HG03175 (cell line): ENCODE results near the gene KRTAP1-5.
"Not testable (repeated sequence)": the region's sequence is repeated elsewhere in the genome, so short reads cannot be mapped to it uniquely, and the experiment has no call there.

Experiments used
- ATAC-seq: cut with Tn5 transposase; IDR thresholded peaks from one replicate; pipeline ENCODE4 v1.9.1; 2021; ENCODE audit warnings: mild to moderate bottlenecking, moderate library complexity; ENCODE audit not compliant: unreplicated experiment

Gene KRTAP1-5

GRCh38 chr17:41049110-41049509 lies 22.1 kb upstream of the KRTAP1-5 start:
- ATAC-seq: peak; percentile 55

GRCh38 chr17:41048441-41048840 lies 21.4 kb upstream of the KRTAP1-5 start:
- ATAC-seq: no peak

GRCh38 chr17:41046735-41047465 lies 19.9 kb upstream of the KRTAP1-5 start, which contains the start of gene KRTAP2-1:
Gene KRTAP2-1 (minus strand): TSS chr17:41047316. CDS start chr17:41047267, 49 bp downstream.
- not testable (repeated sequence) for ATAC-seq

DNA sequence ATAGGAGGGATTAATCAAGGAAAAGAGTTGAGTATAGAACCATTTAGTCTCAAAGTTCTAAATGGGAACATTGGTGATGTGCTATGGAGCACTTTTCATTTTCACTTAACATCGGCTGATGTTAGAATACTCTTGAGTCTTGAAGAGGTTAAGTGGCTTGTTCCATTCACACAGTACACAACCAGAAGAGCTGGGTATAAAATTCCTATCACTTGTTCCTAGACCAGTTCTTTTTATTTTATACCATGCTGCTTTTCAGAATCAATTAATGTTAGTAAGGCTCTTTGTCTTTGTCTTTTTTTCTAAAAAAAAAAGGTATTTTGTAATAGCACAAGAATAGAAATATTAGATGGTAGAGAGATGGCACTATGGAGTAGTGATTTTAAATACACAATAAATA lies 15.9 kb upstream of the KRTAP1-5 start:
- ATAC-seq: no peak

GRCh38 chr17:41040783-41041571 lies 14.0 kb upstream of the KRTAP1-5 start, which contains the start of gene KRTAP1-1:
Gene KRTAP1-1 (minus strand): TSS chr17:41041450. CDS start chr17:41041397, 53 bp downstream.
- ATAC-seq: not testable (repeated sequence)

- ATAC-seq: no peak
These were observed 10.9 kb upstream of the KRTAP1-5 start for GRCh38 chr17:41037853-41038350.

DNA sequence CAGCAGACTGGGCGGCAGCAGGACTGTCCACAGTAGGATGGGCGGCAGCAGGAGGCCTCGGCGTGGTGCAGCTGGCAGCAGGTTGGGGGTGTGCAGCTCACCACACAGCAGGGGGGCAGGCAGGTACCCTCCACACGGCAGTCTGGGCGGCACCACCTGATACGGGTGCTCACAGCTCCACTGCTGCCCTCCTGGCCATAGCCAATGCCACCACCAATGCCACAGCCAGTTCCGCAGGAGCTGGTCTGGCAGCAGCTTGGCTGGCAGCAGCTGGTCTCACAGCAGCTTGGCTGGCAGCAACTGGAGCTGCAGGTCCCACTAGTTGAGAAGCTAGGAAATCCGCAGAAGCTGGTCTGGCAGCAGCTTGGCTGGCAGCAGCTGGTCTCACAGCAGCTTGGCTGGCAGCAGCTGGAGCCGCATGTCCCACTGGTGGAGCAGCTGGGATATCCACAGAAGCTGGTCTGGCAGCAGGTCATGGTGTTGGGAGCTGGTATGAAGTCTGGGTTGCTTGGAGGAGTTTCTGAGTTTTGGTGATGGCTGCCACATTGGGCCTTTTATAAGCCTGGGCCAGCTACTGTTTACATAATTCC lies 7.4 kb upstream of the KRTAP1-5 start, which contains the start of gene KRTAP1-3:
KRTAP1-3 (minus strand) TSS at position 529 of the 590 bp plus-strand sequence; CDS start at position 476, 53 bp downstream.
- ATAC-seq: not testable (repeated sequence)

- no peak for ATAC-seq
These were observed 2.7 kb upstream of the KRTAP1-5 start, which contains the start of gene KRTAP1-4 for GRCh38 chr17:41029633-41030245. Gene KRTAP1-4 (minus strand): TSS chr17:41030195. CDS start chr17:41030078, 117 bp downstream.

GRCh38 chr17:41024697-41025096 lies 2.3 kb downstream of the KRTAP1-5 start:
- no peak for ATAC-seq

- ATAC-seq: no peak
These were observed 6.7 kb downstream of the KRTAP1-5 start for GRCh38 chr17:41020336-41020735.

GRCh38 chr17:41019415-41019814 lies 7.6 kb downstream of the KRTAP1-5 start:
- ATAC-seq: no peak

- no peak for ATAC-seq
These were observed 8.5 kb downstream of the KRTAP1-5 start for GRCh38 chr17:41018541-41018940.

GRCh38 chr17:41016578-41017215 lies 10.3 kb downstream of the KRTAP1-5 start:
- no peak for ATAC-seq

DNA sequence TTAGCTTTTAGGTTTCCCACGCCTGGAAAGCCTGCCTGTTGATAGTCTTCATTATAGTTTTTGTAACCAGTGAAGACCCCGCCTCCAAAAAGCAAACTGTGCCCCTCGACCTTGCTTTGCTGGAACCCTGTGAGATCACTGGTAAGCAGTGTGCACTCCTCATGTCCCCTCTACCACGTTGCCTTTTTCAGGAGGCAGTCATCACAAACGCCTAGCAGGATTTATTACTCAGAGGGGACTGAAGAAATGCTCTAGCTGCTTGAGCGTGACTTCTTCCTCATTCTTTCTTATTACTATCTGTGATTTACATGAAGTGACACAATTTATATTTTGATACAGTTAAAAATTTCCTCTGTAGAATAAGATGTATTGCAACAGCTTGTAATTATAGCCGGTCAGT lies 11.6 kb downstream of the KRTAP1-5 start:
- no peak for ATAC-seq

- ATAC-seq: no peak
These were observed 13.4 kb downstream of the KRTAP1-5 start for GRCh38 chr17:41013606-41014005.

DNA sequence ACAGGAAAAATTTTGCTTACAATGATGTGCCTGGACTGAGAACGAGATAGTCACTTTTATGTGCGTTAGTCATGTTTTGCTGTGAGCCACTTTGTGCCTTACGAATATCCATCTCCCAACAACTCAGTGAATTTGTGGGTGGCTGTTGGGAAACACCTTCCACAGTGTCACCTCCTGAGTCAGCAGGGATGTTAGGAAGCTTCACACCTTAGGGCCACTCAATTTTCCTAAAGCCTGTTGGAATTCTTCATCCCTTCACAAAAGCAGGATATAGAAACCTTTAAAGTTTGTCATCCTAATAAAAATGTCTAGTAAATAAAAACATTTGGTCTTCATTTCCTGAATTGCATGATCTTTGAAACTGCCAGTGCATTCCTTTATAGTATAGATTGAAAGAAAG lies 13.8 kb downstream of the KRTAP1-5 start:
- ATAC-seq: no peak

DNA sequence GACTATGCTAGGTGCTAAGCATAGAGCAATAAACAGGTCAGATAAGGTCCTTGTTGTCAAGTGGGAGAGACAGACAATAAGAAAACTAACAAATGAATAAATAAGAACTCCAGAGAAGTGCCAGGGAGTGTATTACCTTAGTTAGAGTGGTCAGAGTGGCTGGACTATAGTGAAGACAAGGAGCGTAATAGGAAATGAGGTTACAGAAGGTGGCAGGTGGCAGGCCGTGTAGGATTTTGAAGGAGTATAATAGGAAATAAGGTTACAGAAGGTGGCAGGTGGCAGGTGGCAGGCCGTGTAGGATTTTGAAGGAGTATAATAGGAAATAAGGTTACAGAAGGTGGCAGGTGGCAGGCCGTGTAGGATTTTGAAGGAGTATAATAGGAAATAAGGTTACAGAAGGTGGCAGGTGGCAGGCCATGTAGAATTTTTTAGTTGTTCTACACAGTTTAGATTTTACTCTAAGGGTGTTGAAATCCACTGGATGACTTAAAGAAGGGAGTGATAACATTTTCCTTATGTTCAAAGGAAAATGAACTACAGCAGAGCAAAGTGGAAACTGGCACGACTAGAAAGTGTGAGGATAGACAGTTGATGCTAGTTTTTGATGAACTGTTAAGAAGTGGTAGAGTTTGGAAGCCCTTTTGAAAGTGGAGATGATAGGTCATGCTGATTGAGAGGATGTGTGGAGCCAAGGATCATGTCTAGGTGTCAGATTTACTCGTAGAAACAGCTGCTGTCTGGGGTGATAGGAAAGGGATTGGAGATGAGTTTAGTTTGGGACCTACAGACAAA lies 14.5 kb downstream of the KRTAP1-5 start:
- ATAC-seq: no peak

- ATAC-seq: no peak
These were observed 16.6 kb downstream of the KRTAP1-5 start for GRCh38 chr17:41010441-41010840.

GRCh38 chr17:41009936-41010335 lies 17.1 kb downstream of the KRTAP1-5 start:
- no peak for ATAC-seq
